GM21381 (cell line): Measurements from ENCODE around the gene RERE.
"Not testable (repeated sequence)": the region's sequence is repeated elsewhere in the genome, so short reads cannot be mapped to it uniquely, and the experiment has no call there.

Source experiments
- ATAC-seq: cut with Tn5 transposase; IDR thresholded peaks from one replicate; pipeline ENCODE4 v1.9.1; 2021; ENCODE audit warnings: mild to moderate bottlenecking, moderate library complexity; ENCODE audit not compliant: unreplicated experiment

Gene RERE

GRCh38 chr1:8695442-8695841 is 122.0 kb downstream of the RERE start:
- ATAC-seq = not testable (repeated sequence)

- ATAC-seq = no peak
Observed at GRCh38 chr1:8693107-8693506, 124.3 kb downstream of the RERE start.

- no peak for ATAC-seq
Observed at GRCh38 chr1:8691662-8692061, 125.8 kb downstream of the RERE start.

- ATAC-seq = no peak
Observed at GRCh38 chr1:8690253-8690525, 127.3 kb downstream of the RERE start.

- no peak for ATAC-seq
Observed at GRCh38 chr1:8689431-8690252, 127.8 kb downstream of the RERE start.

- no peak for ATAC-seq
Observed at GRCh38 chr1:8687538-8687937, 129.9 kb downstream of the RERE start.

GRCh38 chr1:8687039-8687438 is 130.4 kb downstream of the RERE start:
- peak; percentile 57 for ATAC-seq

GRCh38 chr1:8685463-8685862 is 132.0 kb downstream of the RERE start:
- ATAC-seq = no peak

- no peak for ATAC-seq
Observed at GRCh38 chr1:8684590-8684989, 132.8 kb downstream of the RERE start.

GRCh38 chr1:8682573-8682972 is 134.9 kb downstream of the RERE start:
- ATAC-seq = no peak

GRCh38 chr1:8681911-8682310 is 135.5 kb downstream of the RERE start:
- no peak for ATAC-seq

GRCh38 chr1:8680664-8681650 is 136.5 kb downstream of the RERE start:
- no peak for ATAC-seq

- no peak for ATAC-seq
Observed at GRCh38 chr1:8679929-8680663, 137.3 kb downstream of the RERE start.

GRCh38 chr1:8679395-8679800 is 138.0 kb downstream of the RERE start:
- ATAC-seq = no peak

GRCh38 chr1:8678673-8679394 is 138.6 kb downstream of the RERE start:
- ATAC-seq = no peak

GRCh38 chr1:8677782-8678181 is 139.7 kb downstream of the RERE start:
- ATAC-seq = no peak

GRCh38 chr1:8676813-8677212 is 140.6 kb downstream of the RERE start:
- no peak for ATAC-seq

- ATAC-seq = no peak
Observed at GRCh38 chr1:8676072-8676471, 141.4 kb downstream of the RERE start.

GRCh38 chr1:8674912-8675311 is 142.5 kb downstream of the RERE start:
- ATAC-seq = no peak

GRCh38 chr1:8674481-8674880 is 143.0 kb downstream of the RERE start:
- ATAC-seq = no peak
